Measurements from ENCODE around the gene OVOL1. TPM values are rescaled to one million over a fixed set of nuclear protein-coding genes. Genes with fewer than 3 reads are reported as not detected.

Gene OVOL1
- total RNA-seq, 1 donor from 2014 or later = not detected

DNA sequence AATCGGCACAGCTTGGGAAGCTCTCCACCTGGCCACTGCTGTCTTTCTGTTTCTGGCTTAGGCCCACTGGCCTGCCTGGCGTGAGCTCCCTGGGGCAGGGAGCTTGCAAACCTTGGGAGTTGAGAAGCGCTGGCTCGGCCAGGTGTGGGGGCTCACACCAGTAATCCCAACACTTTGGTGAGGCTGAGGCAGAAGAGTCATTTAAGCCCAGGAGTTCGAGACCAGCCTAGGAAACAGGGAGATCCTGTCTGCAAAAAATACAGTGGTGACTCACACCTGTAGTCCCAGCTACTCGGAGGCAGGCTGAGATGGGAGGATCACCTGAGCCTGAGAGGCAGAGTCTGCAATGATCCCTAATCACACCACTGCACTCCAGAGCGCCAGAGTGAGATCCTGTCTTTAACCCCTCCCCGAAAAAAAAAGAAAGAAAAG, 10.1 kb upstream of the OVOL1 start:
- Histone ChIP-seq H3K9me3 (ENCODE audit: control insufficient read depth in 3 of 3, low read length in 3 of 3) (no peaks in the 10 kb centered on the region), H3K36me3 (ENCODE audit: control insufficient read depth in 3 of 3, insufficient read depth in 3 of 3, low read length in 3 of 3) (peaks cover 7 to 14% (median 10%) of the 10 kb centered on the region in 3 donors), H3K9ac (ENCODE audit: low read depth in 1 of 3, low read length in 3 of 3) (peak overlapping the region in 1 of 3 donors; percentile 33), H3K4me3 (ENCODE audit: low read length in 3 of 3) (no peak overlapping the region), H3K27ac (ENCODE audit: low read depth, low read length) (no peak overlapping the region), H3K27me3 (ENCODE audit: control insufficient read depth in 3 of 3, insufficient read depth in 3 of 3, low read length in 3 of 3) (no peaks in the 10 kb centered on the region), H3K4me1 (ENCODE audit: control insufficient read depth in 3 of 3, insufficient read depth in 3 of 3, low read length in 3 of 3) (peaks cover 7 to 24% (median 15%) of the 10 kb centered on the region in 3 donors)

GRCh38 chr11:65777241-65777640, 9.6 kb upstream of the OVOL1 start:
- Histone ChIP-seq H3K4me3 (ENCODE audit: low read length in 3 of 3) (no peak overlapping the region), H3K9ac (ENCODE audit: low read depth in 1 of 3, low read length in 3 of 3) (peak overlapping the region in 1 of 3 donors; percentile 33), H3K4me1 (ENCODE audit: control insufficient read depth in 3 of 3, insufficient read depth in 3 of 3, low read length in 3 of 3) (peaks cover 7 to 24% (median 15%) of the 10 kb centered on the region in 3 donors), H3K9me3 (ENCODE audit: control insufficient read depth in 3 of 3, low read length in 3 of 3) (no peaks in the 10 kb centered on the region), H3K36me3 (ENCODE audit: control insufficient read depth in 3 of 3, insufficient read depth in 3 of 3, low read length in 3 of 3) (peaks cover 7 to 14% (median 10%) of the 10 kb centered on the region in 3 donors), H3K27me3 (ENCODE audit: control insufficient read depth in 3 of 3, insufficient read depth in 3 of 3, low read length in 3 of 3) (no peaks in the 10 kb centered on the region), H3K27ac (ENCODE audit: low read depth, low read length) (no peak overlapping the region)

GRCh38 chr11:65777821-65778361, 9.0 kb upstream of the OVOL1 start:
- Histone ChIP-seq H3K9me3 (ENCODE audit: control insufficient read depth in 3 of 3, low read length in 3 of 3) (no peaks in the 10 kb centered on the region), H3K4me3 (ENCODE audit: low read length in 3 of 3) (no peak overlapping the region), H3K27me3 (ENCODE audit: control insufficient read depth in 3 of 3, insufficient read depth in 3 of 3, low read length in 3 of 3) (no peaks in the 10 kb centered on the region), H3K27ac (ENCODE audit: low read depth, low read length) (no peak overlapping the region), H3K36me3 (ENCODE audit: control insufficient read depth in 3 of 3, insufficient read depth in 3 of 3, low read length in 3 of 3) (peaks cover 7 to 14% (median 10%) of the 10 kb centered on the region in 3 donors), H3K4me1 (ENCODE audit: control insufficient read depth in 3 of 3, insufficient read depth in 3 of 3, low read length in 3 of 3) (peaks cover 7 to 24% (median 15%) of the 10 kb centered on the region in 3 donors), H3K9ac (ENCODE audit: low read depth in 1 of 3, low read length in 3 of 3) (no peak overlapping the region)

DNA sequence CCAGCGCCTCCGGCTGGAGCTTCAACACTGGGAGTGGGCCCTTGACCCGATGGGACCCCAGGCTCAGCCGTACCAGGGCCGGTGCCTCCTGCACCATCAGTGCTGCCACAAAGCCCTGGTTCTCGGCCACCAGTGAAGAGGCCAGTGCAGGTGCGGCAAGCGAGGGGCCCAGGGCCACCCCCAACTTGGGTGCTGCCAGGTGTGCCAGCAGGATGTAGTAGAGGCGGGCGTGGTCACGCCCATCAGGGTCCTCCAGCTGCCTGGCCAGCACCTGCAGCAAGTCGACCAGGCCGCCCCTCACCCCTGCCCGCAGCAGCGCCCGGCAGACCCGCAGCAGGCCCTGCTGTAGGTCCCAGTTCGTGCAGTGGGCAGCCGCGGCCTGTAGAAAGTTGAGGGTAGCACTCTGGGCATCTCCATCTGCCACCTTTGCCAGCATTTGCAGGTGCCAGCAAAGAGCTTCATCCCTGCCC, 8.4 kb upstream of the OVOL1 start:
- H3K36me3 ChIP-seq (ENCODE audit: control insufficient read depth in 3 of 3, insufficient read depth in 3 of 3, low read length in 3 of 3) = peaks cover 7 to 14% (median 10%) of the 10 kb centered on the region in 3 donors
- H3K27ac ChIP-seq (ENCODE audit: low read depth, low read length) = no peak overlapping the region
- no peaks in the 10 kb centered on the region for H3K27me3 ChIP-seq (ENCODE audit: control insufficient read depth in 3 of 3, insufficient read depth in 3 of 3, low read length in 3 of 3)
- no peak overlapping the region for H3K9ac ChIP-seq (ENCODE audit: low read depth in 1 of 3, low read length in 3 of 3)
- no peak overlapping the region for H3K4me3 ChIP-seq (ENCODE audit: low read length in 3 of 3)
- H3K9me3 ChIP-seq (ENCODE audit: control insufficient read depth in 3 of 3, low read length in 3 of 3) = no peaks in the 10 kb centered on the region
- H3K4me1 ChIP-seq (ENCODE audit: control insufficient read depth in 3 of 3, insufficient read depth in 3 of 3, low read length in 3 of 3) = peaks cover 7 to 24% (median 15%) of the 10 kb centered on the region in 3 donors

GRCh38 chr11:65778901-65779668, 7.8 kb upstream of the OVOL1 start:
- H3K9ac ChIP-seq (ENCODE audit: low read depth in 1 of 3, low read length in 3 of 3) = peak overlapping the region in 2 of 3 donors; percentile 33 to 86
- H3K27ac ChIP-seq (ENCODE audit: low read depth, low read length) = no peak overlapping the region
- H3K4me3 ChIP-seq (ENCODE audit: low read length in 3 of 3) = peak overlapping the region; percentile 76 to 88 (median 84)
- peaks cover 0 to 2% (median under 1%) of the 10 kb centered on the region in 3 donors for H3K27me3 ChIP-seq (ENCODE audit: control insufficient read depth in 3 of 3, insufficient read depth in 3 of 3, low read length in 3 of 3)
- H3K9me3 ChIP-seq (ENCODE audit: control insufficient read depth in 3 of 3, low read length in 3 of 3) = no peaks in the 10 kb centered on the region
- H3K4me1 ChIP-seq (ENCODE audit: control insufficient read depth in 3 of 3, insufficient read depth in 3 of 3, low read length in 3 of 3) = peaks cover 7 to 24% (median 15%) of the 10 kb centered on the region in 3 donors
- H3K36me3 ChIP-seq (ENCODE audit: control insufficient read depth in 3 of 3, insufficient read depth in 3 of 3, low read length in 3 of 3) = peaks cover 7 to 14% (median 10%) of the 10 kb centered on the region in 3 donors

GRCh38 chr11:65779669-65779918, 7.3 kb upstream of the OVOL1 start:
- Histone ChIP-seq H3K36me3 (ENCODE audit: control insufficient read depth in 3 of 3, insufficient read depth in 3 of 3, low read length in 3 of 3) (peaks cover 7 to 14% (median 10%) of the 10 kb centered on the region in 3 donors), H3K27ac (ENCODE audit: low read depth, low read length) (no peak overlapping the region), H3K9ac (ENCODE audit: low read depth in 1 of 3, low read length in 3 of 3) (peak overlapping the region; percentile 77 to 91 (median 86)), H3K9me3 (ENCODE audit: control insufficient read depth in 3 of 3, low read length in 3 of 3) (no peaks in the 10 kb centered on the region), H3K27me3 (ENCODE audit: control insufficient read depth in 3 of 3, insufficient read depth in 3 of 3, low read length in 3 of 3) (peaks cover 0 to 7% (median 5%) of the 10 kb centered on the region in 3 donors), H3K4me3 (ENCODE audit: low read length in 3 of 3) (peak overlapping the region; percentile 76 to 88 (median 84)), H3K4me1 (ENCODE audit: control insufficient read depth in 3 of 3, insufficient read depth in 3 of 3, low read length in 3 of 3) (peaks cover 7 to 24% (median 15%) of the 10 kb centered on the region in 3 donors)

DNA sequence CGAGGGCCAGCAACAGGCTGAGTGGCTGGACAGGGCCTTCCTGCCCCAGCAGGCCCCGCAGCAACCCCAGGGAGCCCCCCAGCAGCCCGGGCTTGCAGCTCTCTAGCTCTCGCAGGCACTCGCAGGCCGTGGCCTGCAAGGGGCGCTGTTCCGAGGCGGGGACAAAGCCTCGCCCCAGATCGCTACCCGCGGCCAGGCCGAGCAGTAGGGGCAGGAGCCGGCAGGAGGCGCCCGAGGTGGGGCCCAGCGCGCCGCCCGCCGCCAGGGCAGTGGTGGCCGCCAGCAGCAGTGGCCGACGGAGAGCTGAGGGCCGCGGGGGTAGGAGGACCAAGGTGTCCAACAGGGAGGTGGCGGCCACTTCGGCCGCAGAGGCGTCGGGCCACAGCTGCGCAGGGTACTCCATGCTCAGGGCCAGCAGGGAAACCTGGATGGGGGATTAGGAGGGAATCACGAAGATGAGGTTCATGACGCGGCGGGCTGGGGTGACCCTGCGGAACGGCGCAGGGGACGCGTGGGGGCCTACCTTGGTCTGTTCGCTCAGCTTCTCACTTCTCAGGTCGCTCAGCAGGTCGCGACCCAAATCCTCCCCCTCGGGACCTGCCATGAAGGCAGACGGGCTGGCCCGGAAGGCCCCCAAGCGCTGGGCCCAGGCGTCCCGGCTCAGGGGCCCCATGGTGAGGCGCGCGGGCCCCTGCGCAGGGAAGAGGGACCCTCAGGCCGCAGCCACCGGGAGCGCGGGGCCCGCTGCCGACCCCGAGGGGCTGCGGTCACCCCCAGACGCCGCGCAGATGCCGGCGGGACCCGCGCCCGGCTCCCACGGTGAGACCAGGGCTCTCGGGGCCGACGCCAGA, 6.7 kb upstream of the OVOL1 start:
- Histone ChIP-seq H3K36me3 (ENCODE audit: control insufficient read depth in 3 of 3, insufficient read depth in 3 of 3, low read length in 3 of 3) (peaks cover 7 to 14% (median 10%) of the 10 kb centered on the region in 3 donors), H3K9ac (ENCODE audit: low read depth in 1 of 3, low read length in 3 of 3) (peak overlapping the region; percentile 77 to 91 (median 86)), H3K27me3 (ENCODE audit: control insufficient read depth in 3 of 3, insufficient read depth in 3 of 3, low read length in 3 of 3) (peaks cover 2 to 11% (median 6%) of the 10 kb centered on the region in 3 donors), H3K4me1 (ENCODE audit: control insufficient read depth in 3 of 3, insufficient read depth in 3 of 3, low read length in 3 of 3) (peaks cover 7 to 24% (median 15%) of the 10 kb centered on the region in 3 donors), H3K27ac (ENCODE audit: low read depth, low read length) (peak overlapping the region; percentile 51), H3K9me3 (ENCODE audit: control insufficient read depth in 3 of 3, low read length in 3 of 3) (no peaks in the 10 kb centered on the region), H3K4me3 (ENCODE audit: low read length in 3 of 3) (peak overlapping the region; percentile 76 to 88 (median 84))

GRCh38 chr11:65780770-65781151, 6.1 kb upstream of the OVOL1 start, which contains the start of gene AP5B1:
AP5B1 (minus strand) TSS chr11:65780976; CDS start chr11:65780591, 385 bp downstream.
- peak within 1 kb of the TSS; percentile 76 to 88 (median 84) for H3K4me3 ChIP-seq (ENCODE audit: low read length in 3 of 3)
- H3K27me3 ChIP-seq (ENCODE audit: control insufficient read depth in 3 of 3, insufficient read depth in 3 of 3, low read length in 3 of 3) = peaks cover 8 to 18% (median 12%) of the 10 kb centered on the region in 3 donors
- H3K9ac ChIP-seq (ENCODE audit: low read depth in 1 of 3, low read length in 3 of 3) = peak within 1 kb of the TSS; percentile 77 to 91 (median 86)
- H3K9me3 ChIP-seq (ENCODE audit: control insufficient read depth in 3 of 3, low read length in 3 of 3) = no peaks in the 10 kb centered on the region
- peak within 1 kb of the TSS; percentile 51 for H3K27ac ChIP-seq (ENCODE audit: low read depth, low read length)
- H3K4me1 ChIP-seq (ENCODE audit: control insufficient read depth in 3 of 3, insufficient read depth in 3 of 3, low read length in 3 of 3) = peaks cover 7 to 24% (median 13%) of the 10 kb centered on the region in 3 donors
- peaks cover 7 to 14% (median 10%) of the 10 kb centered on the region in 3 donors for H3K36me3 ChIP-seq (ENCODE audit: control insufficient read depth in 3 of 3, insufficient read depth in 3 of 3, low read length in 3 of 3)

- Histone ChIP-seq H3K4me1 (ENCODE audit: control insufficient read depth in 3 of 3, insufficient read depth in 3 of 3, low read length in 3 of 3) (peaks cover 10 to 24% (median 13%) of the 10 kb centered on the region in 3 donors), H3K4me3 (ENCODE audit: low read length in 3 of 3) (peak overlapping the region in 2 of 3 donors; percentile 56 to 76), H3K27me3 (ENCODE audit: control insufficient read depth in 3 of 3, insufficient read depth in 3 of 3, low read length in 3 of 3) (peaks cover 14 to 24% (median 18%) of the 10 kb centered on the region in 3 donors), H3K9ac (ENCODE audit: low read depth in 1 of 3, low read length in 3 of 3) (peak overlapping the region; percentile 33 to 76 (median 45)), H3K9me3 (ENCODE audit: control insufficient read depth in 3 of 3, low read length in 3 of 3) (no peaks in the 10 kb centered on the region), H3K36me3 (ENCODE audit: control insufficient read depth in 3 of 3, insufficient read depth in 3 of 3, low read length in 3 of 3) (peaks cover 7 to 12% (median 9%) of the 10 kb centered on the region in 3 donors), H3K27ac (ENCODE audit: low read depth, low read length) (no peak overlapping the region)
Measured at GRCh38 chr11:65781152-65781961, 5.5 kb upstream of the OVOL1 start.
